Hepatocyte (in vitro differentiated cells): Measurements from ENCODE around the gene IL2. TPM values are rescaled to one million over a fixed set of nuclear protein-coding genes. Genes with fewer than 3 reads are reported as not detected.

Experiments used
- DNase-seq: peaks from one replicate; pipeline ENCODE4 v3.0.0-alpha.2; 2016; ENCODE audit warnings: low spot score
- H2AFZ ChIP-seq: fragments of 200-600 bp; sonication (generic); 2 replicates; pipeline ENCODE4 v1.6.0; 2016; ENCODE audit warnings: antibody characterized with exemption, mild to moderate bottlenecking
- H3K27ac ChIP-seq: fragments of 200-600 bp; sonication (generic); 2 replicates; pipeline ENCODE4 v1.5.1; 2016; ENCODE audit warnings: mild to moderate bottlenecking
- H3K27me3 ChIP-seq: fragments of 200-600 bp; sonication (generic); 2 replicates; pipeline ENCODE4 v1.6.1; 2016
- H3K36me3 ChIP-seq: fragments of 200-600 bp; sonication (generic); replicated peaks from 2 replicates; pipeline ENCODE4 v1.5.1; 2016; ENCODE audit warnings: low read depth; ENCODE audit not compliant: insufficient read depth
- H3K4me1 ChIP-seq: fragments of 200-600 bp; sonication (generic); 2 replicates; pipeline ENCODE4 v1.5.1; 2016; ENCODE audit warnings: mild to moderate bottlenecking, moderate library complexity; ENCODE audit not compliant: insufficient read depth
- H3K4me2 ChIP-seq: fragments of 200-600 bp; sonication (generic); 2 replicates; pipeline ENCODE4 v1.6.0; 2016
- H3K4me3 ChIP-seq: fragments of 200-600 bp; sonication (generic); 2 replicates; pipeline ENCODE4 v1.5.1; 2016; ENCODE audit warnings: mild to moderate bottlenecking
- H3K79me2 ChIP-seq: fragments of 200-600 bp; sonication (generic); 2 replicates; pipeline ENCODE4 v1.6.0; 2017; ENCODE audit warnings: mild to moderate bottlenecking
- H3K9me2 ChIP-seq: fragments of 200-600 bp; sonication (generic); replicated peaks from 2 replicates; pipeline ENCODE4 v1.6.0; 2017; ENCODE audit warnings: mild to moderate bottlenecking; ENCODE audit not compliant: insufficient read depth
- H3K9me3 ChIP-seq: fragments of 200-600 bp; sonication (generic); 2 replicates; pipeline ENCODE4 v1.5.1; 2016; ENCODE audit warnings: low read depth, mild to moderate bottlenecking
- H4K20me1 ChIP-seq: fragments of 200-600 bp; sonication (generic); 2 replicates; pipeline ENCODE4 v1.6.0; 2016; ENCODE audit warnings: mild to moderate bottlenecking; ENCODE audit not compliant: insufficient read depth, poor library complexity, severe bottlenecking
- CTCF ChIP-seq: fragments of 200-600 bp; sonication (generic); IDR thresholded peaks from 2 replicates; pipeline ENCODE4 v1.5.1; 2016; ENCODE audit warnings: antibody characterized with exemption, mild to moderate bottlenecking; ENCODE audit not compliant: poor library complexity
- EZH2 ChIP-seq: fragments of 200-600 bp; sonication (generic); IDR thresholded peaks from 2 replicates; pipeline ENCODE4 v1.6.1; 2016; ENCODE audit warnings: antibody characterized with exemption, mild to moderate bottlenecking, borderline replicate concordance
- EZH2phosphoT487 ChIP-seq: fragments of 200-600 bp; sonication (generic); IDR thresholded peaks from one replicate; pipeline ENCODE4 v1.6.1; 2018; ENCODE audit warnings: antibody characterized with exemption, mild to moderate bottlenecking, low read depth, moderate library complexity; ENCODE audit not compliant: unreplicated experiment, severe bottlenecking
- WGBS: methylation state at CpG from one replicate; pipeline ENCODE4 v1.1.6; 2016; ENCODE audit warnings: low lambda C conversion rate; ENCODE audit errors: missing lambda C conversion rate; 5-methylcytosine and 5-hydroxymethylcytosine counted together
- polyA plus RNA-seq: library from polyadenylated mRNA; unstranded; fragments of >200 nt; fragmentation: Nextera tagmentation; extraction: Ambion mirVana; gene quantifications from 2 replicates; pipeline ENCODE4 v1.2.1, GENCODE V29; 2016
- total RNA-seq: library from RNA; depleted of rRNA; stranded (reverse); fragments of >200 nt; gene quantifications from 2 replicates; pipeline ENCODE4 v1.2.3, GENCODE V29; 2014

Gene IL2
- total and polyA plus RNA-seq, 2 experiments from 2014 or later = not detected

GRCh38 chr4:122479935-122480416 is 23.5 kb upstream of the IL2 start:
- Histone ChIP-seq H3K27ac (no peak overlapping the region), H3K4me1 (peaks cover 6% of the 10 kb centered on the region), H3K9me3 (no peaks in the 10 kb centered on the region), H4K20me1 (no peaks in the 10 kb centered on the region), H3K36me3 (no peaks in the 10 kb centered on the region), H3K79me2 (no peaks in the 10 kb centered on the region), H2AFZ (no peak overlapping the region), H3K9me2 (no peaks in the 10 kb centered on the region), H3K4me2 (no peak overlapping the region), H3K27me3 (no peaks in the 10 kb centered on the region), H3K4me3 (no peak overlapping the region)
- DNase-seq = peak; percentile 5
- WGBS = 38% methylated on average over 5 of the region's 5 CpGs
- TF ChIP-seq EZH2 = no peak
- no peak for TF ChIP-seq EZH2phosphoT487
- TF ChIP-seq CTCF = no peak

GRCh38 chr4:122476745-122477144 is 20.2 kb upstream of the IL2 start:
- TF ChIP-seq CTCF (no peak), EZH2 (no peak), EZH2phosphoT487 (no peak)
- DNase-seq = no peak
- WGBS = 92% methylated on average over 1 of the region's 1 CpG
- no peaks in the 10 kb centered on the region for H3K9me3 ChIP-seq
- no peak overlapping the region for H3K4me3 ChIP-seq
- H3K36me3 ChIP-seq = no peaks in the 10 kb centered on the region
- no peaks in the 10 kb centered on the region for H3K9me2 ChIP-seq
- no peak overlapping the region for H3K4me2 ChIP-seq
- no peaks in the 10 kb centered on the region for H3K4me1 ChIP-seq
- no peaks in the 10 kb centered on the region for H4K20me1 ChIP-seq
- H3K79me2 ChIP-seq = no peaks in the 10 kb centered on the region
- H2AFZ ChIP-seq = no peak overlapping the region
- no peak overlapping the region for H3K27ac ChIP-seq
- no peaks in the 10 kb centered on the region for H3K27me3 ChIP-seq

GRCh38 chr4:122476126-122476525 is 19.6 kb upstream of the IL2 start:
- Histone ChIP-seq H3K9me3 (no peaks in the 10 kb centered on the region), H4K20me1 (no peaks in the 10 kb centered on the region), H3K36me3 (no peaks in the 10 kb centered on the region), H3K27ac (no peak overlapping the region), H3K9me2 (no peaks in the 10 kb centered on the region), H3K4me1 (no peaks in the 10 kb centered on the region), H3K27me3 (no peaks in the 10 kb centered on the region), H2AFZ (no peak overlapping the region), H3K79me2 (no peaks in the 10 kb centered on the region), H3K4me2 (no peak overlapping the region), H3K4me3 (no peak overlapping the region)
- DNase-seq = no peak
- TF ChIP-seq CTCF = no peak
- no peak for TF ChIP-seq EZH2phosphoT487
- no peak for TF ChIP-seq EZH2
- WGBS = 71% methylated on average over 1 of the region's 1 CpG

GRCh38 chr4:122475233-122475632 is 18.7 kb upstream of the IL2 start:
- H3K27ac ChIP-seq = no peak overlapping the region
- no peak overlapping the region for H2AFZ ChIP-seq
- WGBS = 92% methylated on average over 3 of the region's 3 CpGs
- no peaks in the 10 kb centered on the region for H3K4me1 ChIP-seq
- H3K27me3 ChIP-seq = no peaks in the 10 kb centered on the region
- H4K20me1 ChIP-seq = no peaks in the 10 kb centered on the region
- no peaks in the 10 kb centered on the region for H3K9me3 ChIP-seq
- H3K4me2 ChIP-seq = no peak overlapping the region
- H3K9me2 ChIP-seq = no peaks in the 10 kb centered on the region
- H3K79me2 ChIP-seq = no peaks in the 10 kb centered on the region
- H3K4me3 ChIP-seq = no peak overlapping the region
- TF ChIP-seq CTCF = no peak
- TF ChIP-seq EZH2phosphoT487 = no peak
- TF ChIP-seq EZH2 = no peak
- no peak for DNase-seq
- H3K36me3 ChIP-seq = no peaks in the 10 kb centered on the region
